DOHH2 (cell line): ENCODE data around the gene MTMR2.

Experiments
- CTCF ChIP-seq: fragments of 200-600 bp; sonication (generic); IDR thresholded peaks from one replicate; pipeline ENCODE4 v1.5.1; 2014; ENCODE audit warnings: antibody characterized with exemption, mild to moderate bottlenecking, low read depth, low read length; ENCODE audit not compliant: poor library complexity, severe bottlenecking
- EZH2phosphoT487 ChIP-seq: fragments of 200-600 bp; sonication (generic); IDR thresholded peaks from 2 replicates; pipeline ENCODE4 v1.6.1; 2017; ENCODE audit warnings: borderline replicate concordance, mild to moderate bottlenecking, antibody characterized with exemption, low read length, moderate library complexity, mixed read lengths

GRCh38 chr11:95913830-95914615 lies 9.9 kb downstream of the MTMR2 start:
- TF ChIP-seq CTCF (no peak), EZH2phosphoT487 (no peak)
